ENCODE results near the gene ICE1.
"Not testable (repeated sequence)": the region's sequence is repeated elsewhere in the genome, so short reads cannot be mapped to it uniquely, and the experiment has no call there.

Gene ICE1

DNA sequence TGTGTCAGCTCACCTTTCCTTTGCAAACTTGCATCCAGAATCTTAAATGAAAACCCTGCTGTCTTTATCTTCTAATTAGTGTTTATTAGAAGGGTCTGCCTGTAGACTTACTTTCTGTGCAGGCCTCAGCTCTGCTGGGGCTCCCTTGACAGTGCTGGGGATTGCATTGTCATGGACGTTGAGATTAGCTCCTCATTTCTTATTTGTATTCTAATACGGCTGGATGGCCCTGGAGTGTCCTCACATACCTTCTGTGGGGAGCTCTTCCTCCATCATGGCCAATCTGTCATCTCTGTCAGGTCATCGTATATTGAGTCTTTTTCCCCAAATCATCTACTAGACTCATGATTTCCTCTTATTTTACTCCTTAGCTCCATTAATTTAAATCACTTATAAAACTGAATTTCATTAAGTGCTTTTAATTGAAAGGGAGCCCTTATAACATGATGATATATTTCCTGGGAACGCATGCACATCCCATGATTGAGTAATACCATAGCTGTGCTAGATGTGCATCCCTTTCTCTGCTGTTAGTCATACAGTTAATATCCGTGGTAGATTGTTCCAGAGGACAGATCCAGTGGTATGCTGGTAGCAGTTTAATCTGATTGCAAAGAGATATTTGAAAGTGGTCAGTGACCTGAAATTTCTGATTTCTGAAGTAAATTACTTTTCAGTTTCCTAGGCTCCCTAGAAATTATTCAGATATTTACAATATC is 61.6 kb downstream of the ICE1 start:
- TF ChIP-seq CTCF (IDR thresholded peaks at IDR 0.05; ENCODE audit: low read depth, low read length, missing control alignments) = no peak
- no peak overlapping the region for H3K27ac ChIP-seq
- DNase-seq = peak; percentile 47
- no peaks in the 10 kb centered on the region for H3K27me3 ChIP-seq (replicated peaks)
- in situ Hi-C loops (cut with HindIII; ENCODE audit: low pct_ligation_motif_present, low sequenced_read_pairs) = no loop called here
- peaks cover 3% of the 10 kb centered on the region for H3K36me3 ChIP-seq (replicated peaks)
- no peak overlapping the region for H3K4me3 ChIP-seq (ENCODE audit: low read depth, low read length)

GRCh38 chr5:5486122-5486521 is 63.6 kb downstream of the ICE1 start:
- H3K27ac ChIP-seq = no peak overlapping the region
- DNase-seq = no peak
- TF ChIP-seq CTCF (IDR thresholded peaks at IDR 0.05; ENCODE audit: low read depth, low read length, missing control alignments) = no peak
- no peak overlapping the region for H3K4me3 ChIP-seq (ENCODE audit: low read depth, low read length)
- in situ Hi-C loops (cut with HindIII; ENCODE audit: low pct_ligation_motif_present, low sequenced_read_pairs) = no loop called here
- H3K36me3 ChIP-seq (replicated peaks) = peaks cover 10% of the 10 kb centered on the region
- H3K27me3 ChIP-seq (replicated peaks) = no peaks in the 10 kb centered on the region

DNA sequence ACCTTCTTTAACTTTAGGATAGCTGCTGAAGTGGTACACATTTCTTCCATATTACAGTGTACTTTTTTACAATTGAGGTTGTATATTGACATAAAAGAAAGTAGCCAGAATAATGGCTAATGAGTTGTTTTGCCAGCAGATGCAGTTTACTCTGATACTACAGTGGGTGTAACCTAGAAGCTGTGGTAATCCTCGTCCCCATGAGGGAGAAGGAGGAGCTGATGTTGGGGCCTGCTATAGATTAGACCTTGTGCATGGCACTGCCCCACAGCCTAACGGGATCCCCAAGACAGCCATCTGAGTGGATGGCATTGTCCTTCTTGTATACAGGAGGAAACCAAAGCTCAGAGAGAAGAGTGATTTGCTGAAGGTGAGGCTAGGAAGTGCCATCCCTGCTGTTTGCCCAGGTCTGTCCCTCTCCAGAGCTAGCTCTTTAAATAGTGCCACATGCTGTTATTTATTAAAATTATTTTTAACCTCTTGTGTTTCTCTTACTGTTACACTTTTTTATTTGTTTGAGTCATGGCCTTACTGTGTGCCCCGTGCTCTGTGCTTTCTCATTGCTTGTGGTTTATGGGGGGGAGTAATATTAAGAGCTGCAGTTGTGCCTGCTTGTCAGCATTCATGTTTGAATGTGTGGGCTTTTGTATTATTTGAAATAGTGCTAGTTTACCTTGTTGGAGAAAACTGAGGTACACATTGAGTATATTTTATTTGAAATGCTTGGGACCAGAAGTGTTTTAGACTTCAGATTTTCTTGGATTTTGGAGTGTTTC is 65.3 kb downstream of the ICE1 start:
- no peak overlapping the region for H3K27ac ChIP-seq
- in situ Hi-C loops (cut with HindIII; ENCODE audit: low pct_ligation_motif_present, low sequenced_read_pairs) = no loop called here
- no peak overlapping the region for H3K4me3 ChIP-seq (ENCODE audit: low read depth, low read length)
- no peak for TF ChIP-seq CTCF (IDR thresholded peaks at IDR 0.05; ENCODE audit: low read depth, low read length, missing control alignments)
- DNase-seq = no peak
- peaks cover 10% of the 10 kb centered on the region for H3K36me3 ChIP-seq (replicated peaks)
- no peaks in the 10 kb centered on the region for H3K27me3 ChIP-seq (replicated peaks)

DNA sequence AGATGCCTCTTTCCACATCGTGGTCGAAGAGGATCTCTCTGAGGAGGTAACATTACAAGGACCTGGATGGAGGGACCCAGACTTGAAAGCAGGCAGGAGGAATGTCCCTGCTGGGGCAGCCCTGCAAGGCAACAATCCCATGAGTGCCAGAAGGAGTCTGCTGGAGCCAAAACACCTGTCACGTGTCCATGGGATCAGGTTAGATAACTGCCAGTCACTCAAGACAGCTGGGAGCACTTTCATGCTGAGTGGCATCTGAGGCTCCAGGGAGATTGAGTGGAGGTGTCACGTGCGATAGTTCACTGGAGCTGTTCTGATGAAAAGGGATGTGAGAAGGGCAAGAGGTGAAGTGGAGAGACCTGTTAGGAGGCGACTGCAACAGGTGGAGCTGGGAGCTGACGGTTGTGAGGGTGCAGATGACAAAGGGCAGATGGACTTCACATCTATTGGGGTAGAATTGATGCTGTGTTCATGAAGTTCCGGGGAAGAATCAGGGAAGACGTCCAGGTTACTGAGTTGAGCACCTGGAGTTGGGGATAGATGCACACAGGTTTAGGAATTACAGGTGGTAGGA is 68.4 kb downstream of the ICE1 start:
- DNase-seq = no peak
- H3K4me3 ChIP-seq (ENCODE audit: low read depth, low read length) = no peak overlapping the region
- no peaks in the 10 kb centered on the region for H3K27me3 ChIP-seq (replicated peaks)
- no peak for TF ChIP-seq CTCF (IDR thresholded peaks at IDR 0.05; ENCODE audit: low read depth, low read length, missing control alignments)
- in situ Hi-C loops (cut with HindIII; ENCODE audit: low pct_ligation_motif_present, low sequenced_read_pairs) = no loop called here
- H3K27ac ChIP-seq = no peak overlapping the region
- peaks cover 10% of the 10 kb centered on the region for H3K36me3 ChIP-seq (replicated peaks)

GRCh38 chr5:5492087-5492933 is 69.8 kb downstream of the ICE1 start:
- H3K4me3 ChIP-seq (ENCODE audit: low read depth, low read length) = no peak overlapping the region
- in situ Hi-C loops (cut with HindIII; ENCODE audit: low pct_ligation_motif_present, low sequenced_read_pairs) = no loop called here
- no peak overlapping the region for H3K27ac ChIP-seq
- peak; percentile 73 for TF ChIP-seq CTCF (IDR thresholded peaks at IDR 0.05; ENCODE audit: low read depth, low read length, missing control alignments)
- peaks cover 10% of the 10 kb centered on the region for H3K36me3 ChIP-seq (replicated peaks)
- no peaks in the 10 kb centered on the region for H3K27me3 ChIP-seq (replicated peaks)
- peak; percentile 29 for DNase-seq

- H3K27me3 ChIP-seq (replicated peaks); H3K27ac ChIP-seq; DNase-seq; H3K4me3 ChIP-seq (ENCODE audit: low read depth, low read length); H3K36me3 ChIP-seq (replicated peaks); in situ Hi-C loops (cut with HindIII; ENCODE audit: low pct_ligation_motif_present, low sequenced_read_pairs): not testable (repeated sequence)
These were observed 70.4 kb downstream of the ICE1 start for GRCh38 chr5:5492934-5493271.

Data from brain microvascular endothelial cell (primary cell).